KOPT-K1 (cell line): ENCODE data around the gene CALY.

ENCODE experiments used
- H3K27ac ChIP-seq: fragments of 200-600 bp; sonication (generic); 2 replicates; pipeline ENCODE4 v1.5.1; 2016; ENCODE audit warnings: antibody characterized with exemption, mild to moderate bottlenecking, low read depth, low read length; ENCODE audit not compliant: poor library complexity, severe bottlenecking
- H3K36me3 ChIP-seq: fragments of 200-600 bp; sonication (generic); 2 replicates; pipeline ENCODE4 v1.5.1; 2017; ENCODE audit warnings: antibody characterized with exemption, mild to moderate bottlenecking, low read length, moderate library complexity; ENCODE audit not compliant: insufficient read depth
- H3K9me3 ChIP-seq: fragments of 200-600 bp; sonication (generic); 2 replicates; pipeline ENCODE4 v1.5.1; 2017; ENCODE audit warnings: antibody characterized with exemption, low read length, mild to moderate bottlenecking; ENCODE audit not compliant: insufficient read depth, poor library complexity, severe bottlenecking

CALY gene

GRCh38 chr10:133307776-133308420, 28.8 kb downstream of the CALY start:
- H3K36me3 ChIP-seq: peaks cover 35% of the 10 kb centered on the region

GRCh38 chr10:133306941-133307379, 29.7 kb downstream of the CALY start:
- Histone ChIP-seq H3K36me3 (peaks cover 35% of the 10 kb centered on the region), H3K9me3 (no peaks in the 10 kb centered on the region), H3K27ac (no peak overlapping the region)

More at GRCh38 chr10:133307776-133308420, 28.8 kb downstream of the CALY start:
- H3K9me3 ChIP-seq: no peaks in the 10 kb centered on the region
- peak overlapping the region; percentile 90 for H3K27ac ChIP-seq

GRCh38 chr10:133306097-133306476, 30.6 kb downstream of the CALY start:
- H3K36me3 ChIP-seq: peaks cover 31% of the 10 kb centered on the region
- H3K27ac ChIP-seq: no peak overlapping the region

GRCh38 chr10:133303206-133303605, 33.5 kb downstream of the CALY start:
- H3K27ac ChIP-seq: no peak overlapping the region
- no peaks in the 10 kb centered on the region for H3K9me3 ChIP-seq
- peaks cover 45% of the 10 kb centered on the region for H3K36me3 ChIP-seq

More at GRCh38 chr10:133306097-133306476, 30.6 kb downstream of the CALY start:
- H3K9me3 ChIP-seq: no peaks in the 10 kb centered on the region

- H3K36me3 ChIP-seq: peaks cover 55% of the 10 kb centered on the region
- H3K27ac ChIP-seq: no peak overlapping the region
- no peaks in the 10 kb centered on the region for H3K9me3 ChIP-seq
These were observed 34.5 kb downstream of the CALY start for GRCh38 chr10:133302230-133302629.

GRCh38 chr10:133299738-133300137, 37.0 kb downstream of the CALY start:
- Histone ChIP-seq H3K9me3 (no peaks in the 10 kb centered on the region), H3K27ac (no peak overlapping the region), H3K36me3 (peaks cover 80% of the 10 kb centered on the region)

GRCh38 chr10:133299224-133299623, 37.5 kb downstream of the CALY start:
- Histone ChIP-seq H3K36me3 (peaks cover 85% of the 10 kb centered on the region), H3K27ac (no peak overlapping the region), H3K9me3 (no peaks in the 10 kb centered on the region)

- Histone ChIP-seq H3K36me3 (peaks cover 93% of the 10 kb centered on the region), H3K9me3 (no peaks in the 10 kb centered on the region), H3K27ac (no peak overlapping the region)
These were observed 38.2 kb downstream of the CALY start for GRCh38 chr10:133298466-133298865.

- no peaks in the 10 kb centered on the region for H3K9me3 ChIP-seq
- no peak overlapping the region for H3K27ac ChIP-seq
- H3K36me3 ChIP-seq: peaks cover 96% of the 10 kb centered on the region
These were observed 39.2 kb downstream of the CALY start for GRCh38 chr10:133297504-133297903.

- no peaks in the 10 kb centered on the region for H3K9me3 ChIP-seq
- H3K36me3 ChIP-seq: peaks cover 90% of the 10 kb centered on the region
These were observed 41.0 kb downstream of the CALY start for GRCh38 chr10:133295426-133296320.

GRCh38 chr10:133294189-133294588, 42.5 kb downstream of the CALY start:
- peaks cover 86% of the 10 kb centered on the region for H3K36me3 ChIP-seq
- H3K27ac ChIP-seq: no peak overlapping the region
- H3K9me3 ChIP-seq: no peaks in the 10 kb centered on the region

More at GRCh38 chr10:133295426-133296320, 41.0 kb downstream of the CALY start:
- H3K27ac ChIP-seq: no peak overlapping the region

GRCh38 chr10:133293810-133294119, 42.9 kb downstream of the CALY start:
- Histone ChIP-seq H3K36me3 (peaks cover 86% of the 10 kb centered on the region), H3K27ac (no peak overlapping the region), H3K9me3 (no peaks in the 10 kb centered on the region)

GRCh38 chr10:133292919-133293809, 43.5 kb downstream of the CALY start:
- no peak overlapping the region for H3K27ac ChIP-seq
- H3K9me3 ChIP-seq: no peaks in the 10 kb centered on the region
- peaks cover 86% of the 10 kb centered on the region for H3K36me3 ChIP-seq

GRCh38 chr10:133289761-133290160, 46.9 kb downstream of the CALY start:
- no peaks in the 10 kb centered on the region for H3K9me3 ChIP-seq
- H3K27ac ChIP-seq: no peak overlapping the region
- peaks cover 84% of the 10 kb centered on the region for H3K36me3 ChIP-seq
